Motor neuron (in vitro differentiated cells): Measurements from ENCODE around the gene DCDC1. TPM values are rescaled to one million over a fixed set of nuclear protein-coding genes. Genes with fewer than 3 reads are reported as not detected.

Experiments
- ATAC-seq, 8 experiments: fragments of 200-7000 bp; cut with Tn5 transposase; replicated peaks in 6 of 8; 2 replicates each; pipeline ENCODE4 v1.8.0; 2021; ENCODE audit warnings: mild to moderate bottlenecking in 8 of 8, moderate library complexity in 8 of 8
- H3K27ac ChIP-seq, 2 donors: fragments of 250-450 bp; sonication (Bioruptor Pico); 2 replicates each; pipeline ENCODE4 v1.9.0; 2021; ENCODE audit warnings: antibody characterized with exemption in 2 of 2, mild to moderate bottlenecking in 2 of 2, moderate library complexity in 1 of 2
- H3K4me1 ChIP-seq, 2 donors: fragments of 250-450 bp; sonication (Bioruptor Pico); replicated peaks in 1 of 2; 2 replicates each; pipeline ENCODE4 v1.6.1; 2021; ENCODE audit warnings: antibody characterized with exemption in 2 of 2, mild to moderate bottlenecking in 2 of 2, moderate library complexity in 1 of 2
- H3K4me3 ChIP-seq, 5 donors: fragments of 250-450 bp; sonication (Bioruptor Pico); 2 replicates each; pipeline ENCODE4 v1.9.0; 2021; ENCODE audit warnings: antibody characterized with exemption in 5 of 5, mild to moderate bottlenecking in 5 of 5, moderate library complexity in 4 of 5
- WGBS, 10 experiments: fragments of 450-650 bp; shearing (Covaris generic); methylation state at CpG; one replicate each; pipeline ENCODE4 v1.0.0; 2022; 5-methylcytosine and 5-hydroxymethylcytosine counted together
- in situ Hi-C, 9 experiments: fragments of 400-800 bp; cut with MboI; loops; one replicate each; pipeline ENCODE4 v1.15.0; 2021; ENCODE audit warnings: low sequenced_read_pairs in 9 of 9, low pct_unique_long_range_greater_than_20kb in 2 of 9; ENCODE audit not compliant: unreplicated experiment in 9 of 9
- total RNA-seq, 8 experiments: library from RNA; unstranded; fragments of 300-600 nt; gene quantifications; 2 replicates each; pipeline versions ENCODE4 v1.2.3 to v1.2.4, GENCODE V29; 2022

DCDC1 gene
- total RNA-seq, 8 experiments from 2014 or later: 0.25 to 14.6 (median 1.9) TPM

DNA sequence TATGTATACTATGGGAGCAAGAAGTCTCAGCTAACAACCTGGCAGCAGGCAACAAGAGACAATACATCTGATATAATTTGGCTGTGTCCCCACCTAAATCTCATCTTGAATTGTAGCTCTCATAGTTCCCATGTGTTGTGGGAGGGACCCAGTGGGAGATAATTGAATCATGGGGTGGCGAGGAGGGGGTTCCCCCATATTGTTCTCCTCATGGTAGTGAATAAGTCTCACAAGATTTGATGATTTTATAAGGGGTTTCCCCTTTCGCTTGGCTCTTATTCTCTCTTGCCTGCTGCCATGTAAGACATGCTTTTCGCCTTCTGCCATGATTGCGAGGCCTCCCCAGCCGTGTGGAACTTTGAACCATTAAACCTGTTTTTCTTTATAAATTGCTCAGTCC is 6.3 kb upstream of the DCDC1 start:
- Histone ChIP-seq H3K4me3 (no peak overlapping the region), H3K27ac (no peak overlapping the region), H3K4me1 (peaks cover 0 to 4% of the 10 kb centered on the region in 2 donors)
- WGBS, 10 experiments: 83 to 100% (median 98%) methylated on average over 1 to 5 of the region's 5 CpGs; no CpG with 5 or more reads in 2 of the 10 experiments
- no peak for ATAC-seq
- in situ Hi-C loops: loop anchor here in 1 of 9 experiments (25.0 kb wide), 1 partner anchor 486 kb away; no protein-coding TSS in a partner anchor

GRCh38 chr11:31366795-31367194 is 2.7 kb downstream of the DCDC1 start:
- Histone ChIP-seq H3K4me3 (no peak overlapping the region), H3K4me1 (peaks cover 0 to 7% of the 10 kb centered on the region in 2 donors), H3K27ac (no peak overlapping the region)
- in situ Hi-C loops: no loop called here
- ATAC-seq: no peak
- WGBS, 10 experiments: 65 to 100% (median 92%) methylated on average over 1 to 4 of the region's 4 CpGs

DNA sequence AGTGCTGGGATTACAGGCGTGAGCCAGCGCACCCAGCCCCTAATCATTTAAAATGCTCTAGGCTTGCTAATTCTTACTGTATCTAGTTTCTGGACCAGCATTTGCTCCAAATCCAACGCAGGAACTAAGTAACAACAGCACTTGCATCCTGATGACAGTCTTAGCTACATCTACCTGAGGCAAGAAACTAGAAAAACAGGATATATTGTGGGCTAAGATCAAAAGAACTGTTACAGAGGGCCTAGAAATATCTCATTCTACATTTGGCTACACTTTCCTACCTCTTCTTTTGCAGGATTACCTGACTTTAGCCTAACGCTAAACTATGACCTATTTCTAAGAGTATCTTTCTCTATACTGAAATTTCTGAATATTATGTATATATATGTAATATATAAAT is 7.8 kb downstream of the DCDC1 start:
- ATAC-seq: no peak
- 20 to 100% (median 90%) methylated on average over 1 to 2 of the region's 4 CpGs; no CpG with 5 or more reads in 4 of the 10 experiments for WGBS, 10 experiments
- in situ Hi-C loops: no loop called here

DNA sequence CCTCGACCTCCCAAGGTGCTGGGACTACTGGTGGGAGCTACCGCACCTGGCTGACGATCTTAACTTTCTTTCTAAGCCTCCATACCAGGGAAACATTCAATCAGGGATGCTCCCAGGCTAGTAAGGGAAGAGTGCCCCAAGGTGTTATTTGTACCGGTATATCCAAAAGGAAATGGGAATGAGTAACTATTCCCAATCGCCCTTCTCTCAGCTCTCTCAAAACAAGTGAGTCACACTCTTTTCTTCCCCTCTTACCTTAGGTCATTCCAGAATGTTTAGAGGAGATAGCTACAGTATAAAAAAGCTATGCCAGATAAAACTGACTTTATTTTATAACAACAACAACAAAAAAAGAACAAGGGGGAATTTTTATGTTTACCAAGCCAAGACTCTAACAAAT is 13.7 kb downstream of the DCDC1 start:
- Histone ChIP-seq H3K4me3 (no peak overlapping the region), H3K27ac (no peak overlapping the region), H3K4me1 (no peaks in the 10 kb centered on the region)
- ATAC-seq: no peak
- in situ Hi-C loops: no loop called here
- 13 to 94% (median 82%) methylated on average over 1 to 5 of the region's 5 CpGs; no CpG with 5 or more reads in 4 of the 10 experiments for WGBS, 10 experiments

More for the DNA sequence above, 7.8 kb downstream of the DCDC1 start:
- Histone ChIP-seq H3K27ac (no peak overlapping the region), H3K4me1 (no peaks in the 10 kb centered on the region), H3K4me3 (no peak overlapping the region)

- in situ Hi-C loops: no loop called here
- Histone ChIP-seq H3K4me3 (no peak overlapping the region), H3K27ac (no peak overlapping the region), H3K4me1 (no peaks in the 10 kb centered on the region)
- peak in 6 of 8 experiments; percentile 29 to 79 (median 62) for ATAC-seq
- WGBS, 10 experiments: 0 to 100% (median 66%) methylated on average over 1 to 2 of the region's 2 CpGs; no CpG with 5 or more reads in 1 of the 10 experiments
These were observed 14.4 kb downstream of the DCDC1 start for GRCh38 chr11:31355131-31355530.

DNA sequence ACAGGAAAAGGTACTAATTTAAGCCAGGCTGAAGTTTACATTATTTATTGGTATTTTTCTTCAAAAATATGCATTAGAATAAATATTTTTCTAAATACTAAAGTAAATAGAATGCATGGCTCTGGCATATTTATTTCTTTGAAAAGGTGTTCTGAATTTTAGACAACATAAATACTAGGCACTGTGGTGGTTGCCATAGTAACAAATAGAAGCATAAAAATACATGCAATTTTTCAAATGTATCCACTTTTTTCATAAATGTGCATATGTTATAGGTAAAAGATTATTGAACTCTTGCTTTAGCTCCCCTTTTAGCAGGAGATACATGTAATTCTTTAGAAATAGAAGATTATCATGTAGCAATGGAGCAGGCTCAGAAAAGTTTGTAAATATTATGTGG is 18.4 kb downstream of the DCDC1 start:
- Histone ChIP-seq H3K27ac (no peak overlapping the region), H3K4me1 (no peaks in the 10 kb centered on the region), H3K4me3 (no peak overlapping the region)
- peak in 1 of 8 experiments; percentile 65 for ATAC-seq
- in situ Hi-C loops: no loop called here

DNA sequence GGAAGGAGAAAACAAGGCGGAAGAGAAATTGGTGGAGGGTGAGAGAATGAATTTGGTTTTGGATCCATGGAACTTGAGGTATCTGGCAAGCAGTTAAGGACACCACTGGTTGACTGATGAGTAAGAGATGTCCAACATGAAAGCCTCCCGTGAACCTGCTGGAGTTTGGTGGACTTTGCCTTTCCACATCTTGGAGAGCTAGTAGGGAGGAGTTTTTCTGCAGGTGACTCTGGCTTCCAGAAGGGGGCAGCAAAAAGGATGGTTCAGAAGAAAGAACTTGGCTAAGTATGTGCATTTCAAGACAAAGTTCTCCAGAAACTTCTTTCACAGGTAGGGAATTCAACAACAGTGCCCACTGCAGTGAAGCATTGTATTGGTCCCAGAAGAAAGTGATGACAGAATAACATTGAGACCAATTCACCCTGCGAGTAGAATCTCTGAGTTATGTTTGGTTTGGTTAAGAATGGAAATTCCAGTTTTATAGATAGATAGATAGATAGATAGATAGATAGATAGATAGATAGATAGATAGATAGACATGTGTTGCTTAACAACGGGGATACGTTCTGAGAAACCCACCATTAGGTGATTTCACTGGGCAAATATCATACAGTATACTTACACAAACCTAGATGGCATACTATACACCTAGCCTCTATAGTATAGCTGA is 28.5 kb downstream of the DCDC1 start:
- ATAC-seq: peak in 2 of 8 experiments; percentile 29 to 37
- in situ Hi-C loops: no loop called here
- H3K4me3 ChIP-seq: no peak overlapping the region
- H3K27ac ChIP-seq: no peak overlapping the region
- no peaks in the 10 kb centered on the region for H3K4me1 ChIP-seq
- WGBS, 10 experiments: 8 to 100% (median 86%) methylated on average over 2 to 5 of the region's 5 CpGs

DNA sequence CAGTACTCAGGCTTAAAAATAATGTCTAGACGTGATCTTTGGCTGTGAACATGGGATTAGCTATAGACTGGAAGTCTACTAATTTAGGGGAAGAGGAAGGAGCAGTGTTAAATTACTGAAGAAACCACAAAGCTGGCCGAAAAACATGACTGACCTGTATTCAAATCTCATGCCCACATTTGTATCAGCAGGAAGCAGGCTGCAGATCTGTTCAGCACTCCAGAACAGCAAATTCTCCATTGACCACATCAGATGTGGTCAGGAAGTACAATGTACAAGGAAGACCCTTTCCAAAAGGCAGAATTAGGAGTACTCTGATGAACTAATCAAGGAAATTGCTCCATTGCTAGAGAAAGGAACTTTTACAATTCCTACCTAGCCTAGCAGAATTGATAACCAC is 31.7 kb downstream of the DCDC1 start:
- no peak overlapping the region for H3K27ac ChIP-seq
- 0 to 86% (median 80%) methylated on average over 1 to 2 of the region's 2 CpGs; no CpG with 5 or more reads in 4 of the 10 experiments for WGBS, 10 experiments
- H3K4me3 ChIP-seq: no peak overlapping the region
- ATAC-seq: no peak
- H3K4me1 ChIP-seq: no peaks in the 10 kb centered on the region
- in situ Hi-C loops: no loop called here

GRCh38 chr11:31328697-31329096 is 40.8 kb downstream of the DCDC1 start:
- no peak for ATAC-seq
- in situ Hi-C loops: no loop called here
- no peak overlapping the region for H3K27ac ChIP-seq
- H3K4me3 ChIP-seq: no peak overlapping the region
- H3K4me1 ChIP-seq: no peaks in the 10 kb centered on the region
- WGBS, 10 experiments: 49 to 100% (median 88%) methylated on average over 1 to 6 of the region's 6 CpGs

- Histone ChIP-seq H3K27ac (no peak overlapping the region), H3K4me1 (no peaks in the 10 kb centered on the region), H3K4me3 (no peak overlapping the region)
- WGBS, 10 experiments: 20 to 100% (median 97%) methylated on average over 1 to 3 of the region's 3 CpGs; no CpG with 5 or more reads in 2 of the 10 experiments
- ATAC-seq: no peak
- in situ Hi-C loops: no loop called here
These were observed 42.1 kb downstream of the DCDC1 start for GRCh38 chr11:31327417-31327816.

GRCh38 chr11:31326470-31327148 is 42.9 kb downstream of the DCDC1 start:
- ATAC-seq: peak in 1 of 8 experiments; percentile 20
- WGBS, 10 experiments: 30 to 100% (median 90%) methylated on average over 1 to 2 of the region's 2 CpGs; no CpG with 5 or more reads in 1 of the 10 experiments
- in situ Hi-C loops: no loop called here
- no peak overlapping the region for H3K27ac ChIP-seq
- no peak overlapping the region for H3K4me3 ChIP-seq
- no peaks in the 10 kb centered on the region for H3K4me1 ChIP-seq

DNA sequence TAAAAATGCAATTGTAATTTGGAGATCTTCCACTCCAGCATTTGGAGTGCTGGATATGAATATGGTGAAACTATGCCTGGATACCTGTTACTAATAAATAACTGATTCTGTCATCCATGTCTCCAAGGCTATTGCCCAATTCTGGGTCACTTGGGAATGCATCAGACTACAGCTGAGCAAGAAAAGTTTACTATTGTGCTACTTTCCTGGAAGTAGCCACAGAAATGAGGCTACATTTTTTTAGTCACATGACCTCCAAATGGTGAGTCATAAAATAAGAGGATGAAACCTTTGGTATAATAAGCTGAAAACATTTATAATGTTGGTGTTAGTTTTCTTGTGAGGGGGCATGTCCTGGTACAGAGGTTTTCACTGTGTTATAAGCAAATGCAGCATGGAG is 44.4 kb downstream of the DCDC1 start:
- in situ Hi-C loops: no loop called here
- peak in 2 of 8 experiments; percentile 76 to 93 for ATAC-seq
- H3K27ac ChIP-seq: no peak overlapping the region
- no peak overlapping the region for H3K4me3 ChIP-seq
- H3K4me1 ChIP-seq: no peaks in the 10 kb centered on the region

DNA sequence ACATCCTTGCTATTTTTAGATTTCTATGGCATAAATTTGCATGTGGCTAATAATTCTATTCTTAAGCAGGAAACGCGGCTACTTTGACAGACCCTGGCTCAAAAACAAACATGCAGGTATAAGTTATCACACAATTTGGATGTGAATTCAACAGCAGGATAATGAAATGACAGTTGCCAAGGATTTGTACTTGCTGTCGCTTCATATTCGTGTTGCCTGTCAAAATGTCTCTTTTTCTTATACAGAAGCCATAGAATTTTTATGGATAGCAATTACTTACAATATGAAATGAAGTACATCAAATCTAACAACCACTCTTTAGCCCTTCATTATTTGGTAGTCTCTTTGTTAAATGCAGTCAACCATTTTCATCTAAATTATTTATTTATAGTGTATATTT is 46.4 kb downstream of the DCDC1 start:
- 4 to 98% (median 86%) methylated on average over 2 to 4 of the region's 4 CpGs; no CpG with 5 or more reads in 1 of the 10 experiments for WGBS, 10 experiments
- Histone ChIP-seq H3K4me3 (no peak overlapping the region), H3K27ac (no peak overlapping the region), H3K4me1 (no peaks in the 10 kb centered on the region)
- in situ Hi-C loops: no loop called here
- ATAC-seq: no peak
